ENCODE results near the gene PNPLA5. TPM values are rescaled to one million over a fixed set of nuclear protein-coding genes. Genes with fewer than 3 reads are reported as not detected.
A peak's percentile ranks its signal among the peaks of the same experiment; 100 is the strongest.

The PNPLA5 gene
- total and polyA plus RNA-seq, 4 experiments from 2014 or later: not detected

DNA sequence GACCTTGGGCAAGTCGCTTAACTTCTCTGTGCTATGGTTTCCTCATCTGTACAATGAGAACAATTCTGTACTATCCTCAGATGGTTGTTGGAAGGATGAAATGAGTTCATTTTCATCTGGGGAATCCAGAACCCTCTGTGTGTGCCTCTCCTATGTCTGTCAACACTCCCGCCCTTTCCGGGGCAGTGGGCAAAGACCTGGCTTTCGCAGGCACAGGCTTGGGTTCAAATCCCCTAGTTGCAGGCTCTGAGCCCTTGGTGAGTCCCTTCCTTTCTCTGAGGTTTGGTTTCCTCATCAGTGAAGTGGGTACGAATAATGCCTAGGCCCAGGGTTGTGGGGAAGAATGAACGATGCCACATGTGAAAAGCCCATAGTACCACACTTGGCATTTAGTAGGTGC lies 6.0 kb downstream of the PNPLA5 start:
- H3K27ac Mint-ChIP-seq: no peak overlapping the region
- intact Hi-C loops (cut with micrococcal nuclease): loop anchor here (10.0 kb wide), 1 partner anchor 739 kb away; no protein-coding TSS in a partner anchor
- CTCF ChIA-PET (ENCODE audit: partially characterized antibody): interaction anchor here (1.2 to 1.4 kb wide), 2 partner anchors 20 to 740 kb away, joined by 3 read pairs; no protein-coding TSS in a partner anchor

DNA sequence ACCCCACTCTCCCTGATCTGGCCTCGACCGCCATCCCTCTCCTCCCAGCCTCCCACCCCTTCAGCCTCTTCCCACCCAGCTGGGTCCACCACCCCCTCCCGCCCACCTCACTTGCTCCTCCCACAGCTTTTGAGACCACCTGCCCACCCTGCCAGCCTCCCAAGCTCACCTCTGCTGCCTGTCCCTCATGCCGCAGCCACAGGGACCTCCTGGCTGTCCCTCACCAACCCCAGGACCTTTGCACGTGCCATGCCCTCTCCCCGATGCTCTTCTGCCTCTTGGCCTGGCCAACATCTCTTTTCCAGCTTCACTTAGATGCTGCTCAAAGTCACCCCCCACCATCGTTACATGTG lies 6.5 kb downstream of the PNPLA5 start:
- intact Hi-C loops (cut with micrococcal nuclease): loop anchor here (10.0 kb wide), 1 partner anchor 740 kb away; no protein-coding TSS in a partner anchor
- H3K27ac Mint-ChIP-seq: no peak overlapping the region
- H3K9me3 Mint-ChIP-seq: peaks cover 0 to 2% (median 0%) of the 10 kb centered on the region in 8 donors
- no peak overlapping the region for H3K4me3 ChIP-seq (ENCODE audit: low read length in 2 of 2)
- H3K27ac ChIP-seq (ENCODE audit: low read depth, low read length): no peak overlapping the region
- no peaks in the 10 kb centered on the region for H3K9me3 ChIP-seq (ENCODE audit: control insufficient read depth in 1 of 2, low read length in 2 of 2)
- no peaks in the 10 kb centered on the region for H3K36me3 ChIP-seq (ENCODE audit: insufficient read depth, low read length)
- H3K27me3 ChIP-seq (ENCODE audit: insufficient read depth, low read length): peaks cover 8% of the 10 kb centered on the region
- ChIA-PET POLR2A (ENCODE audit: partially characterized antibody) (no interaction called here), CTCF (ENCODE audit: partially characterized antibody) (interaction anchor here (0.8 to 1.5 kb wide), 8 partner anchors 9 to 741 kb away, joined by 3 to 7 read pairs (median 3); no protein-coding TSS in a partner anchor)
- no peak for DNase-seq
- no peaks in the 10 kb centered on the region for H3K4me1 ChIP-seq (ENCODE audit: insufficient read depth, low read length)
- H3K4me3 Mint-ChIP-seq: no peak overlapping the region
- no peaks in the 10 kb centered on the region for H3K36me3 Mint-ChIP-seq
- peaks cover 18 to 28% of the 10 kb centered on the region in 2 donors for H3K27me3 Mint-ChIP-seq
- H3K4me1 Mint-ChIP-seq: peaks cover 0 to 8% (median 3%) of the 10 kb centered on the region in 4 donors

More for the DNA sequence above, 6.0 kb downstream of the PNPLA5 start:
- peaks cover 8% of the 10 kb centered on the region for H3K27me3 ChIP-seq (ENCODE audit: insufficient read depth, low read length)
- H3K9me3 ChIP-seq (ENCODE audit: control insufficient read depth in 1 of 2, low read length in 2 of 2): no peaks in the 10 kb centered on the region
- H3K36me3 ChIP-seq (ENCODE audit: insufficient read depth, low read length): no peaks in the 10 kb centered on the region
- Mint-ChIP-seq H3K27me3 (peaks cover 19 to 27% of the 10 kb centered on the region in 2 donors), H3K9me3 (peaks cover 0 to 2% (median 0%) of the 10 kb centered on the region in 8 donors), H3K4me3 (no peak overlapping the region), H3K4me1 (peaks cover 0 to 8% (median 3%) of the 10 kb centered on the region in 4 donors), H3K36me3 (no peaks in the 10 kb centered on the region)
- POLR2A ChIA-PET (ENCODE audit: partially characterized antibody): no interaction called here
- no peak for DNase-seq
- H3K4me3 ChIP-seq (ENCODE audit: low read length in 2 of 2): no peak overlapping the region
- no peaks in the 10 kb centered on the region for H3K4me1 ChIP-seq (ENCODE audit: insufficient read depth, low read length)
- no peak overlapping the region for H3K27ac ChIP-seq (ENCODE audit: low read depth, low read length)

DNA sequence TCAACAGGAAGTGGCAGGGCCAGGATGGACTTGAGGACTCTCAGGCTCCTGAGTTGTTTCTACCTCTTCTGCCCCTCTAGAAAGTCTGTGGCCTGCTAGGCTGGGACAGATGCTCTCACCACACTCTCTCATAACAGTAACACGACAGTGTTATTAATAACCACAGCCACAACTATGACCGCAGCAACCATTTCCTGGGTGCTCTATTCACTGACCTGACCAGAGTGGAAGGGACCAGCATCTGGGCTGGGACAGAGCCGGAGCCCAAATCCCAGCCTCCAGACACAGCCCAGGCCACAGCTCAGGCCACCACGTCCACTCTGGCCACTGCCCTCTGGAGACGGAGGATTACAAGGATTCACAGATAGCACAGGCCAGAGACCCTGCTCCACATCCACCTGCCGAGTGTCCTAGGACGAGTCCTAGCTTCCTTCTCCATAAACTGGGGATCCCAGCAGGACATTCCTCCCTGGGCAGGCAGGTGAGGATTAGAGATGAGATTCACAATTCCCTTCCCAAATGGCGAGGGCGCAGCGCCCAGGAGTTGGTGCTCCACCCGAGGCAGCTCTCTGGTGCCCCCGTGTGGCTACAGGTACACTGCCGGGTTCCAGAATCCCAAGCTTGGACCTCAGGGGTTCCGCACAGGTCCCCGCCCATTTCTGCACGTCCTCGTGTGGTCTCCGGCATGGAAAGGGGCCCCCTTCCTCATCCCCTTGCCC lies 7.1 kb downstream of the PNPLA5 start:
- ChIA-PET CTCF (ENCODE audit: partially characterized antibody) (interaction anchor here (0.8 to 1.5 kb wide), 8 partner anchors 8 to 741 kb away, joined by 3 to 7 read pairs (median 3); no protein-coding TSS in a partner anchor), POLR2A (ENCODE audit: partially characterized antibody) (interaction anchor here (0.6 kb wide), 1 partner anchor 72 kb away, joined by 3 read pairs; the partner anchor contains the start of gene EFCAB6)
- no peak overlapping the region for H3K4me3 Mint-ChIP-seq
- peaks cover 2% of the 10 kb centered on the region for H3K27me3 ChIP-seq (ENCODE audit: insufficient read depth, low read length)
- peak in 2 of 5 donors; percentile 17 for DNase-seq
- no peaks in the 10 kb centered on the region for H3K9me3 ChIP-seq (ENCODE audit: control insufficient read depth in 1 of 2, low read length in 2 of 2)
- peaks cover 0 to 2% (median 0%) of the 10 kb centered on the region in 8 donors for H3K9me3 Mint-ChIP-seq
- H3K27me3 Mint-ChIP-seq: peaks cover 16 to 26% of the 10 kb centered on the region in 2 donors
- no peaks in the 10 kb centered on the region for H3K36me3 ChIP-seq (ENCODE audit: insufficient read depth, low read length)
- H3K27ac ChIP-seq (ENCODE audit: low read depth, low read length): no peak overlapping the region
- H3K27ac Mint-ChIP-seq: no peak overlapping the region
- intact Hi-C loops (cut with micrococcal nuclease): loop anchor here (10.0 kb wide), 1 partner anchor 740 kb away; no protein-coding TSS in a partner anchor
- H3K4me1 Mint-ChIP-seq: peaks cover 0 to 8% (median 3%) of the 10 kb centered on the region in 4 donors
- no peaks in the 10 kb centered on the region for H3K4me1 ChIP-seq (ENCODE audit: insufficient read depth, low read length)
- H3K4me3 ChIP-seq (ENCODE audit: low read length in 2 of 2): no peak overlapping the region
- H3K36me3 Mint-ChIP-seq: no peaks in the 10 kb centered on the region

DNA sequence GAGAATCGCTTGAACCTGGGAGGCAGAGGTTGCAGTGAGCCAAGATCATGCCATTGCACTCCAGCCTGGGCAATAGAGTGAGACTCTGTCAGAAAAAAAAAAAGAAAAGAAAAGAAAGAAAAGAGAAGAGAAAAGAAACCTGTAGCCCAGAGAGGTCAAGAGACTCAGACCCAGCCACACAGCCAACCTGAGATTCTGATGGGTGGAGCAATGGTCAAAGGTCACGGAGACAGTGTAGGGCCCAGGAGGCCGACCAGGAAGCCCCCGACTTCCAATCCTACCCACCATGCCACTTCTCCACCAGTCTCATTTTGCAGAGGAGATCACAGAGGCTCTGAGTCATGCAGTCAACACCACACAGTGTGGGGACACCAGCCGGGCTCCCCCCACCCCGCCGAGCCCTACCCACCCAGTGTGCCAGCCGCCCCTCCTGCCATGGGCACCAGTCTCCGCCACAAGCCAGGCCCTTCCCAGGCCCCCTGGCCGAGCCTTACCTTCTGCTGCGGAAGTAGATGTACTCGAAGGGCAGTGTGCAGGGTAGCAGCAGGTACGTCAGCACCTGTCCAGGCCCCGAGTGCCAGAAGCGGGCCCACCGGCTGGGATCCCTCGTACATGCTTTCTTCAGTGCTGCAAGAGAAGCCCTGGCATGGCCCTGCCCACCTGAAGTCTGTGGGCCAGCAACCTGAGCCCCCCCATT lies 7.9 kb downstream of the PNPLA5 start:
- CTCF ChIA-PET (ENCODE audit: partially characterized antibody): interaction anchor here (1.0 to 2.0 kb wide), 10 partner anchors 10 to 742 kb away, joined by 3 to 7 read pairs (median 4); no protein-coding TSS in a partner anchor
- Mint-ChIP-seq H3K4me3 (no peak overlapping the region), H3K36me3 (no peaks in the 10 kb centered on the region), H3K4me1 (peaks cover 0 to 8% (median 3%) of the 10 kb centered on the region in 4 donors), H3K9me3 (peaks cover 0 to 2% (median 0%) of the 10 kb centered on the region in 8 donors), H3K27me3 (peaks cover 14 to 21% of the 10 kb centered on the region in 2 donors), H3K27ac (no peak overlapping the region)
- POLR2A ChIA-PET (ENCODE audit: partially characterized antibody): no interaction called here
- Histone ChIP-seq H3K36me3 (ENCODE audit: insufficient read depth, low read length) (no peaks in the 10 kb centered on the region), H3K27me3 (ENCODE audit: insufficient read depth, low read length) (no peaks in the 10 kb centered on the region), H3K4me1 (ENCODE audit: insufficient read depth, low read length) (no peaks in the 10 kb centered on the region), H3K4me3 (ENCODE audit: low read length in 2 of 2) (no peak overlapping the region), H3K27ac (ENCODE audit: low read depth, low read length) (no peak overlapping the region), H3K9me3 (ENCODE audit: control insufficient read depth in 1 of 2, low read length in 2 of 2) (no peaks in the 10 kb centered on the region)
- DNase-seq: no peak
- intact Hi-C loops (cut with micrococcal nuclease): loop anchor here (10.0 kb wide), 1 partner anchor 741 kb away; no protein-coding TSS in a partner anchor

DNA sequence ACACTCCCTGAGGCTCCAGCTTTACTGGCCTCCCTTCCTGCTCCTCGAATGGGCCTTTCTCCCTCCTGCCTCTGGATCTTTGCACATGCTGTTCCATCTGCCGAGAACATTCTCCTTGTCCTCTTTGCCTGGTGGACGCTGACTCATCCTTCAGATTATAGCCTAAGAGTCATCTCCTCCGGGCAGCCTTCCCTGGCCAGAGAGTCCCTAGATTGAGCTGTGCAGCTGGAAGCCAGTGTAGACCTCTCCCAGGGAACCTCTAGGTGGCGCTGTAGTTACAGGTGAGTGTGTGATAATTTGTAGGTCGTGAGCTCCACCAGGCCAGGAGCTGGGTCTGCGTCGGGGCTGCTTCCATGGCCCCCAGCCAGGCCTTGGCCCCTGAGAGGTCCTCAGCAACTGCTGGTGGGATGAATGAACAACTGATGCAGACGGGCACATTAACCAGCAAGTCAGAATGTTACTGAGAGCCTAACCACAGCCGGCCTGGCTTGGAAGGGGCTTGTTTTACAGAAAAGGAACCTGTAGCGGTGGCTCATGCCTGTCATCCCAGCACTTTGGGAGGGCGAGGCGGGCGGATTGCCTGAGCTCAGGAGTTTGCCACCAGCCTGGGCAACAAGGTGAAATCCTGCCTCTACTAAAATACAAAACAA lies 8.7 kb downstream of the PNPLA5 start:
- Mint-ChIP-seq H3K9me3 (peaks cover 0 to 2% (median 0%) of the 10 kb centered on the region in 8 donors), H3K36me3 (no peaks in the 10 kb centered on the region), H3K4me3 (no peak overlapping the region), H3K27me3 (peaks cover 16 to 22% of the 10 kb centered on the region in 2 donors), H3K4me1 (peaks cover 0 to 8% (median 3%) of the 10 kb centered on the region in 4 donors), H3K27ac (no peak overlapping the region)
- POLR2A ChIA-PET (ENCODE audit: partially characterized antibody): no interaction called here
- Histone ChIP-seq H3K9me3 (ENCODE audit: control insufficient read depth in 1 of 2, low read length in 2 of 2) (no peaks in the 10 kb centered on the region), H3K27ac (ENCODE audit: low read depth, low read length) (no peak overlapping the region), H3K36me3 (ENCODE audit: insufficient read depth, low read length) (no peaks in the 10 kb centered on the region), H3K4me1 (ENCODE audit: insufficient read depth, low read length) (no peaks in the 10 kb centered on the region), H3K27me3 (ENCODE audit: insufficient read depth, low read length) (no peaks in the 10 kb centered on the region), H3K4me3 (ENCODE audit: low read length in 2 of 2) (no peak overlapping the region)
- CTCF ChIA-PET (ENCODE audit: partially characterized antibody): interaction anchor here (0.8 to 2.0 kb wide), 11 partner anchors 8 to 743 kb away, joined by 3 to 7 read pairs (median 4); partner anchors contain the start of gene PNPLA5
- intact Hi-C loops (cut with micrococcal nuclease): loop anchor here (10.0 kb wide), 1 partner anchor 742 kb away; no protein-coding TSS in a partner anchor
- DNase-seq: peak in 4 of 5 donors; percentile 13 to 39 (median 28)

DNA sequence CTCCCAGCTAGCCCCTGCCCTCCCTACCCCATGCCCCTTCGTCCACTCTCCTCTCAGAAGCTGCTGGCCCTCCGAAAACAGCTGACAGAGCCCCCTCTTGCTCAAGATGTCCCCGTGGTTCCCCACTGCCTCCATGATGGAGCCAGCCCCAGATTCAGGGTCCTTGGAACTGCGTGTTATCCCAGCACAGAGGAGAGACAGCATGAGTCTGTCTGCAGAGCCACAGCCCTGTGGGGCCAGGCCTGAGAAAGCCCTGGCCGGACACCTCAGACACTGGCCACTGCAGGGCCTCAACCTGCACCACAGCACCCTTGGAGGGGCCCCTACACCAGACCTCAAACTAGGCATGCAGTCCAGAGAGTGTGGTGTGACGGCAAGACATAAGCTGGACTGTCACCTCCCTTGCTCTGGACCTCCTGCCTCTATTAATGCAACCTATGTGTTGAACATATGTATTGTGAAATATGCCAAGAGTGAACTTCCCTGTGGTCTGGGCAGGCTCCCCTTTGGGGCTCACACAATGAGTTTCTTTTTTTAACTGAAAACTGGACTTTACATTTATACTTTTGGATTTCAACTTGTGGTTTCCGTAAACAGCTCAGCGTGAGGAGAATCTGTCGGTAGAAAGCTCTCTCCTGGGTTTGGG lies 9.6 kb downstream of the PNPLA5 start:
- Mint-ChIP-seq H3K4me1 (peaks cover 0 to 8% (median 3%) of the 10 kb centered on the region in 4 donors), H3K9me3 (peaks cover 0 to 2% (median 0%) of the 10 kb centered on the region in 8 donors), H3K4me3 (no peak overlapping the region), H3K36me3 (no peaks in the 10 kb centered on the region), H3K27me3 (peaks cover 19 to 20% of the 10 kb centered on the region in 2 donors), H3K27ac (no peak overlapping the region)
- Histone ChIP-seq H3K4me3 (ENCODE audit: low read length in 2 of 2) (no peak overlapping the region), H3K27ac (ENCODE audit: low read depth, low read length) (no peak overlapping the region), H3K4me1 (ENCODE audit: insufficient read depth, low read length) (no peaks in the 10 kb centered on the region), H3K9me3 (ENCODE audit: control insufficient read depth in 1 of 2, low read length in 2 of 2) (no peaks in the 10 kb centered on the region), H3K27me3 (ENCODE audit: insufficient read depth, low read length) (no peaks in the 10 kb centered on the region), H3K36me3 (ENCODE audit: insufficient read depth, low read length) (no peaks in the 10 kb centered on the region)
- CTCF ChIA-PET (ENCODE audit: partially characterized antibody): interaction anchor here (0.8 to 2.0 kb wide), 10 partner anchors 8 to 744 kb away, joined by 3 to 7 read pairs (median 4); partner anchors contain the start of gene PNPLA5
- no peak for DNase-seq
- POLR2A ChIA-PET (ENCODE audit: partially characterized antibody): no interaction called here
- intact Hi-C loops (cut with micrococcal nuclease): loop anchor here (10.0 kb wide), 1 partner anchor 743 kb away; no protein-coding TSS in a partner anchor
